ENCODE data around the gene HNF4A. TPM values are rescaled to one million over a fixed set of nuclear protein-coding genes. Genes with fewer than 3 reads are reported as not detected.

Gene HNF4A
- total and polyA plus RNA-seq, 2 of the 4 experiments (the other 2 are of a cell fraction) = not detected

- H3K4me1 ChIP-seq (ENCODE audit: control insufficient read depth, insufficient read depth, low read length) = no peaks in the 10 kb centered on the region
- dilution Hi-C loops (cut with HindIII; ENCODE audit: low sequenced_read_pairs, unreplicated experiment) = no loop called here
- H2BK20ac ChIP-seq (ENCODE audit: low read depth, low read length) = no peak overlapping the region
- ChIA-PET CTCF (no interaction called here), POLR2A (ENCODE audit: unreplicated experiment) (no interaction called here)
- no peak for ATAC-seq (ENCODE audit: low read depth)
- H4K5ac ChIP-seq (ENCODE audit: low read depth, low read length) = no peak overlapping the region
- no peak overlapping the region for H2BK5ac ChIP-seq (ENCODE audit: low read depth, low read length, poor library complexity, severe bottlenecking)
- no peak overlapping the region for H3K27ac ChIP-seq (ENCODE audit: insufficient read depth, low read length)
- no peak for TF ChIP-seq CEBPB (IDR thresholded peaks at IDR 0.05; ENCODE audit: low read depth, low read length)
- TF ChIP-seq RFX5 (IDR thresholded peaks at IDR 0.05; ENCODE audit: low read depth, low read length) = no peak
- no peak for TF ChIP-seq BHLHE40 (IDR thresholded peaks at IDR 0.05; ENCODE audit: low read depth, low read length)
- no peak for TF ChIP-seq SMC3 (IDR thresholded peaks at IDR 0.05; ENCODE audit: low read depth, low read length)
- TF ChIP-seq FOS (IDR thresholded peaks at IDR 0.05; ENCODE audit: low read depth, low read length) = no peak
- TF ChIP-seq CHD1 (IDR thresholded peaks at IDR 0.05; ENCODE audit: low read depth, low read length) = no peak
- no peak for TF ChIP-seq MAZ (IDR thresholded peaks at IDR 0.05; ENCODE audit: borderline replicate concordance, low read depth, low read length)
- no peak for TF ChIP-seq MXI1 (IDR thresholded peaks at IDR 0.05; ENCODE audit: borderline replicate concordance, low read depth, low read length)
- TF ChIP-seq RAD21 (IDR thresholded peaks at IDR 0.05; ENCODE audit: low read length) = no peak
- no peak for TF ChIP-seq USF2 (IDR thresholded peaks at IDR 0.05; ENCODE audit: low read depth, low read length)
- no peak for TF ChIP-seq POLR2A (IDR thresholded peaks at IDR 0.05; ENCODE audit: low read depth, low read length)
- TF ChIP-seq RCOR1 (IDR thresholded peaks at IDR 0.05; ENCODE audit: insufficient replicate concordance, low read length) = no peak
- no peak for TF ChIP-seq NFE2L2 (IDR thresholded peaks at IDR 0.05; ENCODE audit: low read depth, low read length)
- no peak for TF ChIP-seq MAFK (IDR thresholded peaks at IDR 0.05; ENCODE audit: low read depth, low read length)
- TF ChIP-seq ELK1 (IDR thresholded peaks at IDR 0.05; ENCODE audit: borderline replicate concordance, low read depth, low read length) = no peak
- no peak for TF ChIP-seq CTCF (conservative IDR thresholded peaks at IDR 0.05; ENCODE audit: low read depth, low read length)
- no peak overlapping the region for H3K4me2 ChIP-seq (ENCODE audit: low read depth, low read length)
- no peaks in the 10 kb centered on the region for H4K20me1 ChIP-seq (ENCODE audit: insufficient read depth, low read length)
- no peak overlapping the region for H3K18ac ChIP-seq (ENCODE audit: low read depth, low read length)
- H4K8ac ChIP-seq (ENCODE audit: low read depth in 2 of 2, low read length in 2 of 2) = no peak overlapping the region
- H4K91ac ChIP-seq (ENCODE audit: insufficient read depth, low read depth, low read length) = no peak overlapping the region
- H2BK120ac ChIP-seq (ENCODE audit: low read depth, low read length) = no peak overlapping the region
- no peak overlapping the region for H3K23ac ChIP-seq (ENCODE audit: low read depth, low read length)
- no peaks in the 10 kb centered on the region for H3K79me1 ChIP-seq (ENCODE audit: low read depth in 1 of 2, low read length in 2 of 2)
- no peak overlapping the region for H2AK5ac ChIP-seq (ENCODE audit: low read depth, low read length)
- no peak overlapping the region for H2AFZ ChIP-seq (replicated peaks; ENCODE audit: low read length, poor library complexity)
- in situ Hi-C loops (cut with MboI; ENCODE audit: low sequenced_read_pairs) = no loop called here
- intact Hi-C loops (cut with micrococcal nuclease) = no loop called here
- no peaks in the 10 kb centered on the region for H3K36me3 ChIP-seq (ENCODE audit: control insufficient read depth, insufficient read depth, low read length)
- H3K14ac ChIP-seq (replicated peaks; ENCODE audit: low read depth, low read length) = no peak overlapping the region
- H3K4me3 ChIP-seq (ENCODE audit: insufficient read depth, low read depth, low read length) = no peak overlapping the region
- DNase-seq = no peak
- H3K9me3 ChIP-seq (ENCODE audit: control insufficient read depth, insufficient read depth, low read length) = no peaks in the 10 kb centered on the region
- no peak overlapping the region for H3K9ac ChIP-seq (ENCODE audit: low read depth, low read length)
- no peak overlapping the region for H3K56ac ChIP-seq (ENCODE audit: extremely low read depth, insufficient read depth, low read length)
- no peak overlapping the region for H2AK9ac ChIP-seq (replicated peaks; ENCODE audit: low read depth, low read length, poor library complexity)
- H3K4ac ChIP-seq (ENCODE audit: low read depth, low read length) = no peak overlapping the region
- H3K27me3 ChIP-seq (ENCODE audit: control insufficient read depth, insufficient read depth, low read length) = peaks cover 67% of the 10 kb centered on the region
- no TSS peak for BruUV-seq (replicated peaks)
- no peak overlapping the region for H2BK15ac ChIP-seq (ENCODE audit: low read depth, low read length)
- no peaks in the 10 kb centered on the region for H3K9me1 ChIP-seq (ENCODE audit: insufficient read depth, low read length)
These were observed 59.3 kb downstream of the HNF4A start for GRCh38 chr20:44414808-44415207.
